HEK293T (cell line): Measurements from ENCODE around the gene ME1.
"Not testable (repeated sequence)": the region's sequence is repeated elsewhere in the genome, so short reads cannot be mapped to it uniquely, and the experiment has no call there.

ENCODE experiments used
- CTCF ChIA-PET: fragments of 350-600 bp; formaldehyde crosslinking; extraction: SDS; loops from one replicate; lab custom pipeline; 2021; ENCODE audit warnings: antibody characterized with exemption, inconsistent platforms; lab: Yijun Ruan, JAX
- POLR2A ChIA-PET: fragments of 350-600 bp; formaldehyde crosslinking; extraction: SDS; loops from one replicate; lab custom pipeline; 2020; ENCODE audit warnings: antibody characterized with exemption, inconsistent platforms; lab: Yijun Ruan, JAX
- DNase-seq: peaks from one replicate; pipeline ENCODE4 v3.0.0; 2012; ENCODE audit warnings: mixed read lengths; ENCODE audit errors: extremely low spot score
- ARNT ChIP-seq: fragments of 450-650 bp; IDR thresholded peaks from 2 replicates; pipeline ENCODE4 v1.6.1; 2017; ENCODE audit warnings: mild to moderate bottlenecking
- BHLHE40 ChIP-seq: fragments of 450-650 bp; IDR thresholded peaks from 2 replicates; pipeline ENCODE4 v1.6.1; 2016; ENCODE audit warnings: mild to moderate bottlenecking, moderate library complexity, borderline replicate concordance
- CTBP1 ChIP-seq: fragments of 450-650 bp; IDR thresholded peaks from 2 replicates; pipeline ENCODE4 v1.6.1; 2016; ENCODE audit warnings: borderline replicate concordance
- ELF4 ChIP-seq: fragments of 450-650 bp; IDR thresholded peaks from 2 replicates; pipeline ENCODE4 v1.6.1; 2017; ENCODE audit warnings: antibody characterized with exemption
- FOXA1 ChIP-seq: fragments of 450-650 bp; IDR thresholded peaks from 2 replicates; pipeline ENCODE4 v1.6.1; 2016; ENCODE audit warnings: mild to moderate bottlenecking
- FOXK2 ChIP-seq: fragments of 450-650 bp; IDR thresholded peaks from 2 replicates; pipeline ENCODE4 v1.6.1; 2016; ENCODE audit warnings: mild to moderate bottlenecking
- FOXM1 ChIP-seq: fragments of 450-650 bp; IDR thresholded peaks from 2 replicates; pipeline ENCODE4 v1.6.1; 2017; ENCODE audit warnings: mild to moderate bottlenecking, borderline replicate concordance
- HDGF ChIP-seq: fragments of 450-650 bp; IDR thresholded peaks from 2 replicates; pipeline ENCODE4 v1.6.1; 2017; ENCODE audit warnings: antibody characterized with exemption, borderline replicate concordance
- L3MBTL2 ChIP-seq: fragments of 450-650 bp; conservative IDR thresholded peaks from 2 replicates; pipeline ENCODE4 v1.6.1; 2016; ENCODE audit warnings: mild to moderate bottlenecking
- LEF1 ChIP-seq: fragments of 450-650 bp; IDR thresholded peaks from 2 replicates; pipeline ENCODE4 v1.6.1; 2017; ENCODE audit warnings: mild to moderate bottlenecking, borderline replicate concordance
- NFRKB ChIP-seq: fragments of 450-650 bp; IDR thresholded peaks from 2 replicates; pipeline ENCODE4 v1.6.1; 2016; ENCODE audit warnings: mild to moderate bottlenecking, moderate library complexity
- SP1 ChIP-seq: fragments of 450-650 bp; IDR thresholded peaks from 2 replicates; pipeline ENCODE4 v1.6.1; 2017
- SUZ12 ChIP-seq: fragments of 450-650 bp; IDR thresholded peaks from 2 replicates; pipeline ENCODE4 v1.6.1; 2016; ENCODE audit warnings: mild to moderate bottlenecking
- TARDBP ChIP-seq: fragments of 450-650 bp; IDR thresholded peaks from 2 replicates; pipeline ENCODE4 v1.6.1; 2016
- ZNF384 ChIP-seq: fragments of 450-650 bp; IDR thresholded peaks from 2 replicates; pipeline ENCODE4 v1.6.1; 2016
- TF ChIP-seq, protein P1 (sequence below): fragments of 450-650 bp; IDR thresholded peaks from 2 replicates; pipeline ENCODE4 v1.6.1; 2016

Gene ME1

DNA sequence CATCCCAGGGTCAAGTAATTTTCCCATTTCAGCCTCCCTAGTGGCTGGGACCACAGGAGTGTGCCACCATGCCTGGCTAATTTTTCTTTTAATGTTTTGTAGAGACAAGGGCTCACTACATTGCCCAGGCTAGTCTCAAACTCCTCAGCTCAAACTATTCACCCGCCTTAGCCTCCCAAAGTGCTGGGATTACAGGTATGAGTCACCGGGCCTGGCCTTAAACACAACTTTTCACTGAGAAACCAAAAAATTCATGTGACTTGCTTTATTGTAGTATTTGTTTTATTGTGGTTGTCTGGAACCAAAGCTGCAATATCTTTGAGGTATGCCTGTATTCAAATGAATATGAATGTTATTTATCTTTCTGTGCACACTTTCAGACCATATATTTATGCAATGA is 165.5 kb downstream of the ME1 start:
- POLR2A ChIA-PET: no interaction called here
- DNase-seq: no peak
- TF ChIP-seq BHLHE40 (no peak), CTBP1 (no peak), NFRKB (no peak), ELF4 (no peak), FOXM1 (no peak), ZNF384 (no peak)
- TF ChIP-seq, protein P1, sequence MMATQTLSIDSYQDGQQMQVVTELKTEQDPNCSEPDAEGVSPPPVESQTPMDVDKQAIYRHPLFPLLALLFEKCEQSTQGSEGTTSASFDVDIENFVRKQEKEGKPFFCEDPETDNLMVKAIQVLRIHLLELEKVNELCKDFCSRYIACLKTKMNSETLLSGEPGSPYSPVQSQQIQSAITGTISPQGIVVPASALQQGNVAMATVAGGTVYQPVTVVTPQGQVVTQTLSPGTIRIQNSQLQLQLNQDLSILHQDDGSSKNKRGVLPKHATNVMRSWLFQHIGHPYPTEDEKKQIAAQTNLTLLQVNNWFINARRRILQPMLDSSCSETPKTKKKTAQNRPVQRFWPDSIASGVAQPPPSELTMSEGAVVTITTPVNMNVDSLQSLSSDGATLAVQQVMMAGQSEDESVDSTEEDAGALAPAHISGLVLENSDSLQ: no peak
- CTCF ChIA-PET: no interaction called here

DNA sequence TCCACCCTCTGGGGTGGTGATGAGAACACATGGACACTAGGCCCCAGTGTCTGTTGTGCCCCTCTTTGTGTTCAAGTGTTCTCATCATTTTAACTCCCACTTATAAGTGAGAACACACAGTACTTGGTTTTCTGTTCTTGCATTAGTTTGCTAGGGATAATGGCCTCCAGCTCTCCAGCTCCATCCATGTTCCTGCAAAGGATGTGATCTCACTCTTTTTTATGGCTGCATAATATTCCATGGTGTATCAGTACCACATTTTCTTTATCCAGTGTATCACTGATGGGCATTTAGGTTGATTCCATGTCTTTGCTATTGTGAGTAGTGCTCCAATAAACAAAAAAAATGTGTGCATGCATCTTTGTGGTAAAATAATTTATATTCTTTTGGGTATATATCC is 170.3 kb downstream of the ME1 start:
- CTCF ChIA-PET: no interaction called here
- no peak for DNase-seq
- POLR2A ChIA-PET: no interaction called here
- no peak for TF ChIP-seq TARDBP
- TF ChIP-seq HDGF: no peak
- TF ChIP-seq ARNT: no peak
- TF ChIP-seq SP1: no peak
- no peak for TF ChIP-seq BHLHE40

DNA sequence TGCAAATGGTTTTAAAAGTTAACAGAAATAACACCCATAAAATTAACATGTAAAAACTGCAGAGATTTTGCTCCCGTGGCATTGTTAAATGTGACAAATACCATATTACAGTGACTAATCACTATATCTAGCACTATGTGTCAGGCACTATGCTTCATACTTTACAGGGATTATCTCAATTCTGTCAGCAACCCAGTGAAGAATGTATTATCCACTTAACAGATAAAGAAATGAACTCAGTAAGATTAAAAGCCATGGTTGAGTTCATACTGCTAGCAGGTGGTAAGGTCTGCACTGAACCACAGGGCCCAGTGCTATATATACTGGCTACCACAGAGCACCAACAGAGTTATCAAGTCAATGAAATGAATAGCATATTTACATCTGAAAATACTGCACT is 172.3 kb downstream of the ME1 start:
- DNase-seq: no peak
- no peak for TF ChIP-seq SP1
- no peak for TF ChIP-seq LEF1
- no peak for TF ChIP-seq FOXK2
- TF ChIP-seq FOXA1: no peak
- TF ChIP-seq ELF4: no peak
- TF ChIP-seq, protein P1: no peak
- no peak for TF ChIP-seq L3MBTL2
- TF ChIP-seq FOXM1: no peak
- no peak for TF ChIP-seq TARDBP
- ChIA-PET POLR2A (no interaction called here), CTCF (interaction anchor here (0.7 kb wide), 1 partner anchor 10 kb away, joined by 3 read pairs; no protein-coding TSS in a partner anchor)

DNA sequence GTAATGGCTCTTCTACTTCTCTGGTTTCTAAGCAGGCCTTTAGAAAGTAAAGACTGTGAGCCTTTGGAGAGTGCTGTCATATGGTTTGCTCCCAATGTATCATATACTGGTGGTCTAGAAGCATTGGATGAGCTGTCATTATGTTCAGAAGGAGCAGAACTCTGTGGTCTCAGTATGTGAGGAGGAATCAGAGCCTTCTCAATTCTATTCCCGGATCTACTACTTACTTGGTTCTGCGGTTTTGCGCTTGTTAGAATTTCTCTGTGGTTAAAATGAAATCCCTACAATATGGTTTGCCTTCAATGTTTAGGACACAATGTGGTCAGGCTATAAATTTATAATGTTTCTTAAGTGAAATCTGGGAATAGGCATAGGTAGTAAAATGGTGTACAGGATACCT is 173.1 kb downstream of the ME1 start:
- TF ChIP-seq ZNF384 (no peak), FOXM1 (no peak), LEF1 (no peak), SUZ12 (no peak), CTBP1 (no peak), FOXK2 (no peak), BHLHE40 (no peak), ARNT (no peak), L3MBTL2 (no peak), FOXA1 (no peak)
- TF ChIP-seq, protein P1: no peak
- ChIA-PET POLR2A (no interaction called here), CTCF (no interaction called here)
- DNase-seq: no peak

DNA sequence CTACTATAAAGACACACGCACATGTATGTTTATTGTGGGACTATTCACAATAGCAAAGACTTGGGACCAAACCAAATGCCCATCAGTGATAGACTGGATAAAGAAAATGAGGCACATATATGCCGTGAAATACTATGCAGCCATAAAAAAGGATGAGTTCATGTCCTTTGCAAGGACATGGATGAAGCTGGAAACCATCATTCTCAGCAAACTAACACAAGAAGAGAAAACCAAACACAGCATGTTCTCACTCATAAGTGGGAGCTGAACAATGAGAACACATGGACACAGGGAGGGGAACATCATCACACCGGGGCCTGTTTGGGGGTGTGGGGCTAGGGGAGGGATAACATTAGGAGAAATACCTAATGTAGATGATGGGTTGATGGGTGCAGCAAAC is 174.1 kb downstream of the ME1 start:
- CTCF ChIA-PET, DNase-seq, POLR2A ChIA-PET: not testable (repeated sequence)

DNA sequence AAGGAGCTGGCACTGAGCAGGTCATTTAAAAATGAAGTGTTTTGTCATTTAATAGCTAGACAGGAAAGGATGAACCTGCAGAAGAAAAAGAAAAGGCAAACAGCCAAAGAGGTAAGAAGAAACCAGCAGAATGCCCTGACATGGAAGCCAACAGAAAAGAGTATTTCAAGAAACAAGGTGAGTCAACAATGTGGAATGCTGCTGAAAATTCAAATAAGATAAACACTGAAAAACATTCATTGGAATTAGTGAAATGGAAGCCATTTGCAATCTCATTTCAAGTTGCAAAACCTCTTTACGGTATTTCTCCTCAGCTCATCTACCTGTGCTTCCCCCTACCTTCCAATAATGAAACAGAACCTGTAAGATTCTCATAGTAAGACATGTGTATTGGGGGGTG is 178.1 kb downstream of the ME1 start:
- ChIA-PET CTCF (no interaction called here), POLR2A (no interaction called here)
- DNase-seq: no peak
- TF ChIP-seq SUZ12 (no peak), SP1 (no peak), NFRKB (no peak), ARNT (no peak), ELF4 (no peak), LEF1 (no peak), TARDBP (no peak), CTBP1 (no peak), FOXA1 (no peak), L3MBTL2 (no peak), ZNF384 (no peak)
- TF ChIP-seq, protein P1: no peak

DNA sequence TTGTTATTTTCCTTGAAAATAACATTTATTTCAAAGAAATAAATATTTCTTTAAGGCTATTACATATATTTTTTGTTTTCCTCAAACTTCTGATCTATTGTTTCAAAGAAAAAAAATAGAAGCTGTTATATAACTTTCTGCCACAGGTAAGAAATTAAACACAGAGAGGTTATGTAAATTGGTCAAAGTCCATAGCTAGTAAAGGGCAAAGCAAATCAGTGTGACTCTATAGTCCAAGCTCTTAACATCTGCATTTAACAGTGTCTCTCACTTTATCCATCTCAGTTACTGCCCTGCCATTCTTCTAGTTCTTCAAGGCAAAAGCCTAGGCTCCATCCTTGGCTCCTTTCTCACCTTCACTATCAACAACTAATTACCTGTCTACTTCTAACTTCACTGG is 180.6 kb downstream of the ME1 start:
- TF ChIP-seq FOXM1 (no peak), SUZ12 (no peak), ZNF384 (no peak), FOXK2 (no peak), TARDBP (no peak), NFRKB (no peak), L3MBTL2 (no peak), HDGF (no peak), CTBP1 (no peak), SP1 (no peak), LEF1 (no peak), BHLHE40 (no peak), ARNT (no peak), FOXA1 (no peak), ELF4 (no peak)
- TF ChIP-seq, protein P1: no peak
- POLR2A ChIA-PET: no interaction called here
- CTCF ChIA-PET: no interaction called here
- DNase-seq: no peak
